HG03135 (cell line): ENCODE data around the gene ANGPT4.

Source experiments
- ATAC-seq: cut with Tn5 transposase; IDR thresholded peaks from one replicate; pipeline ENCODE4 v1.9.1; 2021; ENCODE audit warnings: mild to moderate bottlenecking, moderate library complexity; ENCODE audit not compliant: unreplicated experiment

The ANGPT4 gene

GRCh38 chr20:916125-916799 lies at the start of gene ANGPT4:
TSS of gene ANGPT4 (minus strand) at chr20:916334. CDS start at chr20:916214, 120 bp downstream.
- no peak for ATAC-seq

- no peak for ATAC-seq
Observed at GRCh38 chr20:963795-964194, 47.7 kb upstream of the ANGPT4 start.

- no peak for ATAC-seq
Observed at GRCh38 chr20:962683-963082, 46.5 kb upstream of the ANGPT4 start.

- ATAC-seq: no peak
Observed at GRCh38 chr20:962223-962622, 46.1 kb upstream of the ANGPT4 start.

GRCh38 chr20:961768-962167 lies 45.6 kb upstream of the ANGPT4 start:
- ATAC-seq: no peak

GRCh38 chr20:959996-960615 lies 44.0 kb upstream of the ANGPT4 start:
- no peak for ATAC-seq

- ATAC-seq: no peak
Observed at GRCh38 chr20:958936-959815, 43.0 kb upstream of the ANGPT4 start.

- ATAC-seq: no peak
Observed at GRCh38 chr20:957544-957943, 41.4 kb upstream of the ANGPT4 start.

GRCh38 chr20:956330-956951 lies 40.3 kb upstream of the ANGPT4 start:
- no peak for ATAC-seq

- ATAC-seq: no peak
Observed at GRCh38 chr20:955656-956055, 39.5 kb upstream of the ANGPT4 start.

GRCh38 chr20:955111-955510 lies 39.0 kb upstream of the ANGPT4 start:
- no peak for ATAC-seq

GRCh38 chr20:953742-954141 lies 37.6 kb upstream of the ANGPT4 start:
- ATAC-seq: no peak

GRCh38 chr20:952196-952795 lies 36.2 kb upstream of the ANGPT4 start:
- no peak for ATAC-seq

- ATAC-seq: no peak
Observed at GRCh38 chr20:951384-952169, 35.4 kb upstream of the ANGPT4 start.

GRCh38 chr20:949717-950116 lies 33.6 kb upstream of the ANGPT4 start:
- ATAC-seq: no peak

GRCh38 chr20:946826-947225 lies 30.7 kb upstream of the ANGPT4 start:
- ATAC-seq: no peak

- no peak for ATAC-seq
Observed at GRCh38 chr20:945841-946240, 29.7 kb upstream of the ANGPT4 start.

GRCh38 chr20:944774-945410 lies 28.8 kb upstream of the ANGPT4 start:
- no peak for ATAC-seq

- no peak for ATAC-seq
Observed at GRCh38 chr20:944148-944547, 28.0 kb upstream of the ANGPT4 start.

- no peak for ATAC-seq
Observed at GRCh38 chr20:942611-943010, 26.5 kb upstream of the ANGPT4 start.
